ENCODE results near the gene NFE2L2.
"Not testable (repeated sequence)": the region's sequence is repeated elsewhere in the genome, so short reads cannot be mapped to it uniquely, and the experiment has no call there.

Gene NFE2L2

DNA sequence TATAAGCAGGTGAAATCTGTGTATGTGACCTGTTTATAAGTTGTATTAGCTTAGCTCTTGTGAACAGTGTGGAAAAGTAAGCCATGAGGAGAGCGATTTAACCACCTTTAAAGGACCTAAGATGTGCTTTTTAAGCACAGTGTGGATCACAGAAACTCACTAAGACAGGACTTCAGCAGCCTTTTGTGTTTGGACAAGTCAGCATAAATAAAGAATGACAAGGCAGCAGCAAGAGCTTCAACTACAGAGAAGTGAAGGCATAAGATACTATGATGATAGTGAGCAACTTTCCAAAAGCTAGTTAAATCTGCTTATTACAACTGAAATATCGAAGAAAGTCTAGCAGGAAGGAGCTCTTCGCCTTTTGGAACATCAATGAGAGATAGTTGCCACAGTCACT is 43.0 kb downstream of the NFE2L2 start:
- Histone ChIP-seq H2AFZ (ENCODE audit: low read depth, low read length, severe bottlenecking) (no peak overlapping the region), H3K4me3 (ENCODE audit: insufficient read depth, low read length, poor library complexity, severe bottlenecking) (no peak overlapping the region), H4K20me1 (ENCODE audit: low read depth, low read length) (peaks cover 28% of the 10 kb centered on the region), H3F3A (ENCODE audit: insufficient read depth) (peaks cover 91% of the 10 kb centered on the region), H3K27me3 (ENCODE audit: low read length) (no peaks in the 10 kb centered on the region), H3K79me2 (ENCODE audit: insufficient read depth, low read length) (peaks cover 26% of the 10 kb centered on the region), H3K9ac (ENCODE audit: low read length) (no peak overlapping the region), H3K9me3 (ENCODE audit: insufficient read depth, low read length) (no peaks in the 10 kb centered on the region), H3K9me2 (replicated peaks; ENCODE audit: insufficient read depth, low read length) (no peaks in the 10 kb centered on the region), H3K36me3 (ENCODE audit: low read length) (peaks cover 51% of the 10 kb centered on the region), H3K27ac (ENCODE audit: low read depth, low read length) (no peak overlapping the region), H3K4me2 (ENCODE audit: low read depth, low read length, poor library complexity, severe bottlenecking) (no peak overlapping the region)
- TF ChIP-seq, protein P1, sequence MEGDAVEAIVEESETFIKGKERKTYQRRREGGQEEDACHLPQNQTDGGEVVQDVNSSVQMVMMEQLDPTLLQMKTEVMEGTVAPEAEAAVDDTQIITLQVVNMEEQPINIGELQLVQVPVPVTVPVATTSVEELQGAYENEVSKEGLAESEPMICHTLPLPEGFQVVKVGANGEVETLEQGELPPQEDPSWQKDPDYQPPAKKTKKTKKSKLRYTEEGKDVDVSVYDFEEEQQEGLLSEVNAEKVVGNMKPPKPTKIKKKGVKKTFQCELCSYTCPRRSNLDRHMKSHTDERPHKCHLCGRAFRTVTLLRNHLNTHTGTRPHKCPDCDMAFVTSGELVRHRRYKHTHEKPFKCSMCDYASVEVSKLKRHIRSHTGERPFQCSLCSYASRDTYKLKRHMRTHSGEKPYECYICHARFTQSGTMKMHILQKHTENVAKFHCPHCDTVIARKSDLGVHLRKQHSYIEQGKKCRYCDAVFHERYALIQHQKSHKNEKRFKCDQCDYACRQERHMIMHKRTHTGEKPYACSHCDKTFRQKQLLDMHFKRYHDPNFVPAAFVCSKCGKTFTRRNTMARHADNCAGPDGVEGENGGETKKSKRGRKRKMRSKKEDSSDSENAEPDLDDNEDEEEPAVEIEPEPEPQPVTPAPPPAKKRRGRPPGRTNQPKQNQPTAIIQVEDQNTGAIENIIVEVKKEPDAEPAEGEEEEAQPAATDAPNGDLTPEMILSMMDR (IDR thresholded peaks at IDR 0.05; ENCODE audit: insufficient read depth, low read length, poor library complexity, severe bottlenecking): no peak
- TF ChIP-seq EZH2phosphoT487 (conservative IDR thresholded peaks at IDR 0.05; ENCODE audit: low read length): no peak

DNA sequence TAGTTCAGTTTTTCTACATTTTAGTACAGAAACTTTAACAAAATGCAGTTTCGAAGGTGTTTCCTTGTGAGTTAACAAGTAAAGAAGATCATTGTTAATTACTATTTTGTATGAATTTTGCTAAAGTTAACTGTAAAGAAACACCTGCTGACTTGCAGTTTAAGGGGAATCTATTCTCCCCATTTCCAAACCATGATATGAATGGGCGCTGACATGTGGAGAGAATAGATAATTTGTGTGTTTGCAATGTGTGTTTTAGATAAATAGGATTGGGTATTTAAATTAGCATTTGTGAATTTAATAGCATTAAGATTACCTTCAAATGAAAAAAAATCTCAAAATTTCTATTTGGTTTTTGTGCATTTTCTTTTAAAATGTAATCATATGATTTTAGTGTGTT is 44.7 kb downstream of the NFE2L2 start:
- H3K9ac ChIP-seq (ENCODE audit: low read length); H3K4me3 ChIP-seq (ENCODE audit: insufficient read depth, low read length, poor library complexity, severe bottlenecking); H2AFZ ChIP-seq (ENCODE audit: low read depth, low read length, severe bottlenecking); H3K4me2 ChIP-seq (ENCODE audit: low read depth, low read length, poor library complexity, severe bottlenecking); H3K27ac ChIP-seq (ENCODE audit: low read depth, low read length); H3K9me3 ChIP-seq (ENCODE audit: insufficient read depth, low read length); H3K9me2 ChIP-seq (replicated peaks; ENCODE audit: insufficient read depth, low read length); H3K27me3 ChIP-seq (ENCODE audit: low read length): not testable (repeated sequence)
- Histone ChIP-seq H3F3A (ENCODE audit: insufficient read depth) (peaks cover 80% of the 10 kb centered on the region), H4K20me1 (ENCODE audit: low read depth, low read length) (peaks cover 42% of the 10 kb centered on the region), H3K36me3 (ENCODE audit: low read length) (peaks cover 63% of the 10 kb centered on the region), H3K79me2 (ENCODE audit: insufficient read depth, low read length) (peaks cover 44% of the 10 kb centered on the region)

DNA sequence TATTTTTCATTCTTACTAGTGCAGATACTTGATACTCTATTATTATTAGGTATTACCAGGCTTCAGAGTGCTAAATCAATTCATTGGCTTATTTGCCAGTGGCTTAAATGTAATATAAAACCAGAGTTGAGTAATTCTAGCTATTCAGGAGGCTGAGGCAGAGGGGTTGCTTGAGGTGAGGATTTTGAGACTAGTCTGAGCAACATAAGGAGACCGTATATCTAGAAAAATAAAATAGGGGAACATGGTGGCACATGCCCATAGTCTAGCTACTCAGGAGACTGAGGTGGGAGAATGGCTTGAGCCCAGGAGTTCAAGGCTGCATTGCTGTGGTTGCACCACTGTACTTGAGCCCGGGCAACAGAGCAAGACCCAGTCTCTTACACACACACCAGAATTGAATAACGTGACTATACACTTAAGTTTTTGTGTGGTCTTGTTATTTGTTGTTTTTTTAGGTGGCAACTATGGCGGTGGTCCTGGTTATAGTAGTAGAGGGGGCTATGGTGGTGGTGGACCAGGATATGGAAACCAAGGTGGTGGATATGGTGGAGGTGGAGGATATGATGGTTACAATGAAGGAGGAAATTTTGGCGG is 47.2 kb downstream of the NFE2L2 start:
- Histone ChIP-seq H3K36me3 (ENCODE audit: low read length) (peaks cover 68% of the 10 kb centered on the region), H3K9me2 (replicated peaks; ENCODE audit: insufficient read depth, low read length) (no peaks in the 10 kb centered on the region), H3K9ac (ENCODE audit: low read length) (no peak overlapping the region), H4K20me1 (ENCODE audit: low read depth, low read length) (peaks cover 50% of the 10 kb centered on the region), H3K4me2 (ENCODE audit: low read depth, low read length, poor library complexity, severe bottlenecking) (no peak overlapping the region), H2AFZ (ENCODE audit: low read depth, low read length, severe bottlenecking) (no peak overlapping the region), H3K27ac (ENCODE audit: low read depth, low read length) (no peak overlapping the region), H3K79me2 (ENCODE audit: insufficient read depth, low read length) (peaks cover 66% of the 10 kb centered on the region), H3F3A (ENCODE audit: insufficient read depth) (peaks cover 64% of the 10 kb centered on the region), H3K4me3 (ENCODE audit: insufficient read depth, low read length, poor library complexity, severe bottlenecking) (no peak overlapping the region), H3K9me3 (ENCODE audit: insufficient read depth, low read length) (no peaks in the 10 kb centered on the region), H3K27me3 (ENCODE audit: low read length) (no peaks in the 10 kb centered on the region)
- no peak for TF ChIP-seq EZH2phosphoT487 (conservative IDR thresholded peaks at IDR 0.05; ENCODE audit: low read length)
- TF ChIP-seq, protein P1 (IDR thresholded peaks at IDR 0.05; ENCODE audit: insufficient read depth, low read length, poor library complexity, severe bottlenecking): no peak

DNA sequence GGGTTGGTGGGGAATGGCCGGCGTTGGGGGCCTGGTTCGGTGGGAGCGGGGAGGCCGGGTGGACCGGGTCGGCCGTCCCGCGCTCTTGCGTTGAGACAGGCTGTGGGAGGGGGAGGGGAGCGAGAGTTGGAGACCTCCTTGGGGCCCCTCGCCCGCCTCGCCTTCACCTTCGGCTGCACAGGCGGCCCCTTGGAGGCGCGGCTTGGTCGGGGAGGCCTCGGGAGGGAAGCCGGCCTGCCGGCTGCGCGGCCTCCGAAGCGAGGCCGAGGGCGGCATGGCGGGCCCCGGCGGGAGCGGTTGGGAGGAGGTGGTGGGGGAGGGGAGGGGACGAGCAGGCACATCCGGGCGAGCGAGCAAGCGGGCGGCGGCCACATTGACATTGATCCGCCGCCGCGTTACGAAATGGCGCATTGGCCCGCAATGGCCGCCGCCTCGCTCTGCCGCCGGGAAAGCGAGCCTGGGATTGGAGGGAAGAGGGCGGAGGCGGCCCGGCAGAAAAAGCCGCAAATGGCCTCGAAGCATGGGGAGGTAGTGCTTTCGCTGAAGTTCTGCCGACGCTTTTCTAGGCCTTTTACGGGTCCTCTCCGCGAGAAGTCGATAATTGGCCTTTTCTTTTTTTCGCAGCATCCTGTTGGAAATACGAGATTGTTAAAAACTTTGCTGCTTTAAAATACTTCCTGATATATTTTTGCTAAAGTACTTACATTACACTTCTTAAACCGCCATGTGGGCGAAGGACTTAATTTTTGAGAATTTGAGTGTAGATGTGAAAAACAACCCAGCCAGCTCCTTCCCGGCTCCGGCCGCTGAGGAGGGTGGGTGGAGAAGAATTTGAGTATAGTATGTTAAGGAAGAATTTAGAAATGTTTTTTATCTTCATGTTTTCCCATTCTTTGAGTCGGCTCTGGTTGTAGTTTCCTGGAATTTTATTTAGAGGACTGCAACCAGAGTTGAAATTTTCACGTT is 51.4 kb downstream of the NFE2L2 start:
- H3K27ac ChIP-seq (ENCODE audit: low read depth, low read length): peak overlapping the region; percentile 87
- no peaks in the 10 kb centered on the region for H3K9me3 ChIP-seq (ENCODE audit: insufficient read depth, low read length)
- peaks cover 35% of the 10 kb centered on the region for H4K20me1 ChIP-seq (ENCODE audit: low read depth, low read length)
- H3K9ac ChIP-seq (ENCODE audit: low read length): peak overlapping the region; percentile 90
- H3F3A ChIP-seq (ENCODE audit: insufficient read depth): peaks cover 28% of the 10 kb centered on the region
- peak overlapping the region; percentile 94 for H3K4me2 ChIP-seq (ENCODE audit: low read depth, low read length, poor library complexity, severe bottlenecking)
- peaks cover 70% of the 10 kb centered on the region for H3K79me2 ChIP-seq (ENCODE audit: insufficient read depth, low read length)
- H3K4me3 ChIP-seq (ENCODE audit: insufficient read depth, low read length, poor library complexity, severe bottlenecking): peak overlapping the region; percentile 82
- H3K27me3 ChIP-seq (ENCODE audit: low read length): no peaks in the 10 kb centered on the region
- H3K9me2 ChIP-seq (replicated peaks; ENCODE audit: insufficient read depth, low read length): no peaks in the 10 kb centered on the region
- peaks cover 36% of the 10 kb centered on the region for H3K36me3 ChIP-seq (ENCODE audit: low read length)
- no peak for TF ChIP-seq EZH2phosphoT487 (conservative IDR thresholded peaks at IDR 0.05; ENCODE audit: low read length)
- TF ChIP-seq, protein P1 (IDR thresholded peaks at IDR 0.05; ENCODE audit: insufficient read depth, low read length, poor library complexity, severe bottlenecking): no peak
- H2AFZ ChIP-seq (ENCODE audit: low read depth, low read length, severe bottlenecking): no peak overlapping the region

Measured in SU-DHL-6 (cell line).